AG09309 (cell line): ENCODE measurements around the gene ATP8A2.
"Not testable (repeated sequence)": the region's sequence is repeated elsewhere in the genome, so short reads cannot be mapped to it uniquely, and the experiment has no call there.

Source experiments
- DNase-seq: peaks from one replicate; pipeline ENCODE4 v3.0.0-alpha.2; 2010; ENCODE audit warnings: low read depth
- H3K4me3 ChIP-seq: 2 replicates; pipeline ENCODE4 v1.5.1; 2011; ENCODE audit warnings: mild to moderate bottlenecking, low read depth, low read length, moderate library complexity; ENCODE audit not compliant: control insufficient read depth
- CTCF ChIP-seq: IDR thresholded peaks from 2 replicates; pipeline ENCODE4 v1.5.1; 2011; ENCODE audit warnings: mild to moderate bottlenecking, low read depth, low read length, inconsistent platforms; ENCODE audit not compliant: insufficient read depth, control insufficient read depth; ENCODE audit errors: missing control alignments

ATP8A2 gene

GRCh38 chr13:25943081-25943480 is 571.3 kb downstream of the ATP8A2 start:
- no peak for TF ChIP-seq CTCF
- H3K4me3 ChIP-seq = no peak overlapping the region
- no peak for DNase-seq

GRCh38 chr13:25943658-25944057 is 571.9 kb downstream of the ATP8A2 start:
- DNase-seq = peak; percentile 1
- no peak for TF ChIP-seq CTCF

GRCh38 chr13:25945596-25945995 is 573.8 kb downstream of the ATP8A2 start:
- TF ChIP-seq CTCF = no peak
- H3K4me3 ChIP-seq = no peak overlapping the region
- DNase-seq = no peak

More at GRCh38 chr13:25943658-25944057, 571.9 kb downstream of the ATP8A2 start:
- H3K4me3 ChIP-seq = no peak overlapping the region

DNA sequence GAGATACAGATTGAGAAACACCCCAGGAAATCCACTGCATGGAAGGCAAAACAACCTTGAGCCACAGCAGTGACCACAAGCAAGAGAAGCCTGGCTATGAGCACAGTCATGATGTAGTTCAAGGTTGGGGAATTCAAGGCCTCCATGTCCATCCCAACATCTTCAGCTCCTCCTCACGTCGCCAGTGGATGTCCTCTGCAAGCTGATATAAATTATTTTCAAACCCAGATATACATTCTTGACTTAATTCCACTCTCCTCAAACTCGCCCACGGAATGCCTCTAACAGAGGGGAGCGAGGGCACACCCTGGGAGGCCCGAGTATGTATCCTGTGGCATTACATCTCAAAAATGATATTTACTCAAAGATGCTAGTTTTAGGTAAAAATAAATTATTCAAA is 574.5 kb downstream of the ATP8A2 start:
- TF ChIP-seq CTCF = no peak
- DNase-seq = no peak
- H3K4me3 ChIP-seq = no peak overlapping the region

DNA sequence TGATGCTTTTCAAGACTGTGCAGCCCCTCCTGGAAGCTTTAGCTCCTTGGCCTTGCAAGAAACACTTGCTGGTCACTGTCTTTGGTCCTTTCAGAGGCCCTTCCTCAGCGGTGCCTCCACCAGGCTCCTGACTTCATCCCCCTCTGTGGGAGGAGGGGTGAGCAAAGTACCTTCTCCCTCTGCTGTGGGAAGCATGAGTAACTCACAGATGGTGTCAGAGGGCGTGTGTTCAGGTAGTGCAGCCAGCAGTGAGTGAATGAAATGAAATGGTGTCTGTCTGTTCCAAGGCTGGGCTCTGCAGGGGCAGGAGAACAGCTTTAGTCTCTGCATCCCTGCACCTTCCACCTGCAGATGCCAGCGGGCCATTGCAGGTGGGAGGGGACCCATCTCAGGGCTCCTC is 577.1 kb downstream of the ATP8A2 start:
- DNase-seq = no peak
- no peak for TF ChIP-seq CTCF
- H3K4me3 ChIP-seq = no peak overlapping the region

- DNase-seq = no peak
- TF ChIP-seq CTCF = no peak
Measured at GRCh38 chr13:25951831-25952230, 580.1 kb downstream of the ATP8A2 start.

GRCh38 chr13:25954080-25954479 is 582.3 kb downstream of the ATP8A2 start:
- H3K4me3 ChIP-seq, DNase-seq: not testable (repeated sequence)

More at GRCh38 chr13:25951831-25952230, 580.1 kb downstream of the ATP8A2 start:
- H3K4me3 ChIP-seq = no peak overlapping the region

DNA sequence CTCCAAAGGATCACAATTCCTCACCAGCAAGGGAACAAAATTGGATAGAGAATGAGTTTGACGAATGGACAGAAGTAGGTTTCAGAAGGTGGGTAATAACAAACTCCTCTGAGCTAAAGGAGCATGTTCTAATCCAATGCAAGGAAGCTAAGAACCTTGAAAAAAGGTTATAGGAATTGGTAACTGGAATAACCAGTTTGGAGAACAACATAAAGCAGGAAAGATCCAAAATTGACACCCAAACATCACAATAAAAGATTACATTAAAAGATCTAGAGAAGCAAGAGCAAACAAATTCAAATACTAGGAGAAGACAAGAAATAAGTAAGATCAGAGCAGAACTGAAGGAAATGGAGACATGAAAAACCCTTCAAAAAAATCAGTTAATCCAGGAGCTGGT is 583.2 kb downstream of the ATP8A2 start:
- DNase-seq, H3K4me3 ChIP-seq: not testable (repeated sequence)
